Spleen (tissue), 11 donors: Measurements from ENCODE around the gene KCNK4. TPM values are rescaled to one million over a fixed set of nuclear protein-coding genes. Genes with fewer than 3 reads are reported as not detected.

ENCODE experiments used
- microRNA-seq, 3 donors: library from miRNA; unstranded; fragments of <30 nt; microRNA quantifications; one replicate each; pipeline versions ENCODE4 to v1.1.0, GENCODE V29; 2019 to 2020
- polyA plus RNA-seq, 3 donors: library from polyadenylated mRNA; stranded (reverse); fragments of 200-250 nt; gene quantifications; one replicate each; pipeline ENCODE4 v1.2.1, GENCODE V29; 2013
- small RNA-seq, 4 donors: library from RNA; depleted of rRNA; stranded (forward); fragments of <200 nt; gene quantifications; one replicate each; pipeline ENCODE3, GENCODE V24; 2016
- total RNA-seq, 7 donors: library from RNA; depleted of rRNA in 3 of 7; stranded (reverse); fragments of >200 nt in 3 of 7; fragmentation: NEBNext Ultra II Directional in 4 of 7; extraction: Animal tissue kit (Norgen Biotek cat#: 25700) in 4 of 7; gene quantifications; one replicate each; pipeline versions ENCODE4 v1.1.0 to v1.2.1, GENCODE V29; 2016 to 2021
- donor health status: healthy with polysubstance abuse.
- donor health status: DM: no; HTN: no; CAD: no; lungs with moderate emphysema.
- donor health status: DM: no; HTN: no; CAD: no.
- donor health status: Bipolar disorder and iron deficiency.
- donor health status: healthy.
- donor health status: DM: no; HTN: no; CAD: no.
- donor health status: DM: yes; HTN: yes; CAD: no.

KCNK4 gene
- total and polyA plus RNA-seq, 10 donors, result 0.06 to 0.77 (median 0.35) TPM; not detected in 5

Small RNA genes lying within 50 kb of the gene (microRNA-seq; reads per million reads assigned to microRNA genes)
- gene MIR7155, result 0.85 to 1.8 (median 1.1) reads per million in 3 donors

Small RNA genes lying within 50 kb of the gene (small RNA-seq; reads per million reads assigned to genes)
- gene MIR7155 (0 to 0.08 (median 0.03) reads per million in 4 donors), gene RF00019 (0 reads per million in 4 donors)

Other genes with a start within 250 kb of the KCNK4 start
- gene MACROD1, start 125.2 kb upstream of the KCNK4 start, total RNA-seq, result 10 to 100 TPM in 1 of 7 donors, 1 to 10 TPM in 6; 5.1 to 10.6 (median 7.3) TPM
- 10 to 100 TPM in 2 of 3 donors, 1 to 10 TPM in 1; 7.0 to 20.3 (median 17.6) TPM for gene MACROD1, start 125.2 kb upstream of the KCNK4 start, polyA plus RNA-seq
- 100 to 1,000 TPM in 2 of 7 donors, 10 to 100 TPM in 5; 61.2 to 111 (median 88.2) TPM for gene STIP1, start 105.1 kb upstream of the KCNK4 start, total RNA-seq
- 10 to 100 TPM; 30.1 to 68.4 (median 38.8) TPM for gene STIP1, start 105.1 kb upstream of the KCNK4 start, polyA plus RNA-seq
- gene FERMT3, start 84.6 kb upstream of the KCNK4 start, total RNA-seq, result 100 to 1,000 TPM; 129 to 248 (median 178) TPM
- 100 to 1,000 TPM; 120 to 210 (median 159) TPM for gene FERMT3, start 84.6 kb upstream of the KCNK4 start, polyA plus RNA-seq
- gene TRPT1, start 65.1 kb upstream of the KCNK4 start, total RNA-seq, result 10 to 100 TPM; 34.2 to 56.3 (median 40.0) TPM
- 10 to 100 TPM; 57.8 to 74.0 (median 60.8) TPM for gene TRPT1, start 65.1 kb upstream of the KCNK4 start, polyA plus RNA-seq
- 10 to 100 TPM; 68.1 to 88.6 (median 78.2) TPM for gene NUDT22, start 65.0 kb upstream of the KCNK4 start, total RNA-seq
- gene NUDT22, start 65.0 kb upstream of the KCNK4 start, polyA plus RNA-seq, result 100 to 1,000 TPM in 1 of 3 donors, 10 to 100 TPM in 2; 61.8 to 109 (median 96.3) TPM
- gene DNAJC4, start 60.8 kb upstream of the KCNK4 start, total RNA-seq, result 10 to 100 TPM; 28.0 to 59.9 (median 49.0) TPM
- 100 to 1,000 TPM in 1 of 3 donors, 10 to 100 TPM in 2; 83.7 to 113 (median 85.8) TPM for gene DNAJC4, start 60.8 kb upstream of the KCNK4 start, polyA plus RNA-seq
- 100 to 1,000 TPM in 1 of 7 donors, 10 to 100 TPM in 6; 38.3 to 103 (median 63.5) TPM for gene VEGFB, start 56.7 kb upstream of the KCNK4 start, total RNA-seq
- 10 to 100 TPM; 81.6 to 96.9 (median 87.1) TPM for gene VEGFB, start 56.7 kb upstream of the KCNK4 start, polyA plus RNA-seq
- gene FKBP2, start 50.2 kb upstream of the KCNK4 start, total RNA-seq, result 10 to 100 TPM; 26.9 to 98.3 (median 42.6) TPM
- 100 to 1,000 TPM in 1 of 3 donors, 10 to 100 TPM in 2; 90.8 to 104 (median 98.4) TPM for gene FKBP2, start 50.2 kb upstream of the KCNK4 start, polyA plus RNA-seq
- gene PPP1R14B, start 44.4 kb upstream of the KCNK4 start, total RNA-seq, result 10 to 100 TPM; 47.6 to 93.9 (median 78.3) TPM
- gene PPP1R14B, start 44.4 kb upstream of the KCNK4 start, polyA plus RNA-seq, result 100 to 1,000 TPM; 139 to 190 (median 168) TPM
- gene PLCB3, start 39.8 kb upstream of the KCNK4 start, total RNA-seq, result 10 to 100 TPM; 20.7 to 28.3 (median 22.3) TPM
- gene PLCB3, start 39.8 kb upstream of the KCNK4 start, polyA plus RNA-seq, result 10 to 100 TPM in 1 of 3 donors, 1 to 10 TPM in 2; 3.8 to 11.9 (median 4.4) TPM
- 10 to 100 TPM; 27.0 to 49.3 (median 33.4) TPM for gene BAD, start 6.6 kb upstream of the KCNK4 start, total RNA-seq
- 10 to 100 TPM; 53.9 to 67.3 (median 61.4) TPM for gene BAD, start 6.6 kb upstream of the KCNK4 start, polyA plus RNA-seq
- 10 to 100 TPM; 21.8 to 37.2 (median 30.2) TPM for gene GPR137, start 5.5 kb upstream of the KCNK4 start, total RNA-seq
- 10 to 100 TPM; 13.7 to 22.8 (median 16.7) TPM for gene GPR137, start 5.5 kb upstream of the KCNK4 start, polyA plus RNA-seq
- gene CATSPERZ, start 9.1 kb downstream of the KCNK4 start, total RNA-seq, result not detected
- gene CATSPERZ, start 9.1 kb downstream of the KCNK4 start, polyA plus RNA-seq, result under 1 TPM in 2 of 3 donors, not detected in 1; 0.09 to 0.48 TPM
- 10 to 100 TPM; 30.2 to 49.3 (median 43.7) TPM for gene ESRRA, start 14.2 kb downstream of the KCNK4 start, total RNA-seq
- gene ESRRA, start 14.2 kb downstream of the KCNK4 start, polyA plus RNA-seq, result 10 to 100 TPM; 24.0 to 56.5 (median 34.7) TPM
- gene TRMT112, start 26.3 kb downstream of the KCNK4 start, total RNA-seq, result 100 to 1,000 TPM; 138 to 420 (median 158) TPM
- gene TRMT112, start 26.3 kb downstream of the KCNK4 start, polyA plus RNA-seq, result 100 to 1,000 TPM; 328 to 431 (median 350) TPM
- 100 to 1,000 TPM in 3 of 7 donors, 10 to 100 TPM in 4; 77.0 to 169 (median 95.6) TPM for gene PRDX5, start 26.8 kb downstream of the KCNK4 start, total RNA-seq
- gene PRDX5, start 26.8 kb downstream of the KCNK4 start, polyA plus RNA-seq, result 100 to 1,000 TPM; 181 to 302 (median 237) TPM
- 100 to 1,000 TPM in 3 of 7 donors, 10 to 100 TPM in 4; 64.3 to 128 (median 86.6) TPM for gene CCDC88B, start 48.9 kb downstream of the KCNK4 start, total RNA-seq
- gene CCDC88B, start 48.9 kb downstream of the KCNK4 start, polyA plus RNA-seq, result 100 to 1,000 TPM; 225 to 638 (median 623) TPM
- gene RPS6KA4, start 67.9 kb downstream of the KCNK4 start, total RNA-seq, result 10 to 100 TPM; 26.9 to 47.5 (median 38.2) TPM
- 10 to 100 TPM; 18.8 to 43.0 (median 32.3) TPM for gene RPS6KA4, start 67.9 kb downstream of the KCNK4 start, polyA plus RNA-seq